ENCODE data around the gene PTRHD1.

- TF ChIP-seq, protein P1, sequence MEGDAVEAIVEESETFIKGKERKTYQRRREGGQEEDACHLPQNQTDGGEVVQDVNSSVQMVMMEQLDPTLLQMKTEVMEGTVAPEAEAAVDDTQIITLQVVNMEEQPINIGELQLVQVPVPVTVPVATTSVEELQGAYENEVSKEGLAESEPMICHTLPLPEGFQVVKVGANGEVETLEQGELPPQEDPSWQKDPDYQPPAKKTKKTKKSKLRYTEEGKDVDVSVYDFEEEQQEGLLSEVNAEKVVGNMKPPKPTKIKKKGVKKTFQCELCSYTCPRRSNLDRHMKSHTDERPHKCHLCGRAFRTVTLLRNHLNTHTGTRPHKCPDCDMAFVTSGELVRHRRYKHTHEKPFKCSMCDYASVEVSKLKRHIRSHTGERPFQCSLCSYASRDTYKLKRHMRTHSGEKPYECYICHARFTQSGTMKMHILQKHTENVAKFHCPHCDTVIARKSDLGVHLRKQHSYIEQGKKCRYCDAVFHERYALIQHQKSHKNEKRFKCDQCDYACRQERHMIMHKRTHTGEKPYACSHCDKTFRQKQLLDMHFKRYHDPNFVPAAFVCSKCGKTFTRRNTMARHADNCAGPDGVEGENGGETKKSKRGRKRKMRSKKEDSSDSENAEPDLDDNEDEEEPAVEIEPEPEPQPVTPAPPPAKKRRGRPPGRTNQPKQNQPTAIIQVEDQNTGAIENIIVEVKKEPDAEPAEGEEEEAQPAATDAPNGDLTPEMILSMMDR (IDR thresholded peaks at IDR 0.05) = no peak
- TF ChIP-seq EP300 (IDR thresholded peaks at IDR 0.05) (no peak), POLR2A (IDR thresholded peaks at IDR 0.05) (no peak)
Measured at GRCh38 chr2:24791452-24791851, 1.7 kb downstream of the PTRHD1 start.

Data from ovary (tissue), 3 donors.